Thyroid gland (tissue), 4 donors: ENCODE data around the gene POMT1. TPM values are rescaled to one million over a fixed set of nuclear protein-coding genes. Genes with fewer than 3 reads are reported as not detected.

Experiments
- DNase-seq, 2 donors: peaks; one replicate each; pipeline ENCODE4 v3.0.0-alpha.2; 2019
- H3K27ac ChIP-seq, 3 donors: fragments of 200-600 bp; sonication (generic); 1 replicate in 2 of 3; 2 replicates in 1 of 3; pipeline ENCODE4 v1.5.1; 2016 to 2019; ENCODE audit warnings: mild to moderate bottlenecking in 1 of 3, moderate library complexity in 1 of 3
- H3K27me3 ChIP-seq: fragments of 200-600 bp; sonication (generic); one replicate; pipeline ENCODE4 v1.5.1; 2019
- H3K36me3 ChIP-seq, 2 donors: fragments of 200-600 bp; sonication (generic); one replicate each; pipeline ENCODE4 v1.5.1; 2016 to 2019
- H3K4me1 ChIP-seq, 2 donors: fragments of 200-600 bp; sonication (generic); one replicate each; pipeline ENCODE4 v1.5.1; 2017 to 2019
- H3K4me3 ChIP-seq, 3 donors: fragments of 200-600 bp; sonication (generic); replicated peaks in 1 of 3; 1 replicate in 2 of 3; 2 replicates in 1 of 3; pipeline ENCODE4 v1.5.1; 2016; ENCODE audit warnings: mild to moderate bottlenecking in 1 of 3
- H3K9me3 ChIP-seq: fragments of 200-600 bp; sonication (generic); one replicate; pipeline ENCODE4 v1.5.1; 2017
- POLR2A ChIP-seq, 2 donors: fragments of 450-650 bp; IDR thresholded peaks; one replicate each; pipeline ENCODE4 v1.6.1; 2017; ENCODE audit warnings: antibody characterized with exemption in 2 of 2, mild to moderate bottlenecking in 2 of 2, moderate library complexity in 1 of 2
- WGBS, 2 donors: methylation state at CpG; one replicate each; pipeline ENCODE4 v1.1.5; 2017; 5-methylcytosine and 5-hydroxymethylcytosine counted together
- intact Hi-C: fragments of 100-400 bp; cut with DNase I; formaldehyde crosslinking; loops from one replicate; pipeline ENCODE4 v1.15.1; 2023
- small RNA-seq: library from RNA; depleted of rRNA; stranded (forward); fragments of <200 nt; gene quantifications from one replicate; pipeline ENCODE3, GENCODE V24; 2016
- total RNA-seq, 4 donors: library from RNA; depleted of rRNA; stranded (reverse); fragments of >200 nt; gene quantifications; one replicate each; pipeline ENCODE4 v1.2.3, GENCODE V29; 2016
- TF ChIP-seq, protein P1 (sequence below), 6 experiments: fragments of 200-600 bp in 3 of 6; fragments of 450-650 bp in 3 of 6; sonication (generic) in 3 of 6; IDR thresholded peaks; one replicate each; pipeline ENCODE4 v1.5.1; 2016 to 2019; ENCODE audit warnings: antibody characterized with exemption in 6 of 6, mild to moderate bottlenecking in 2 of 6, inconsistent platforms in 1 of 6, moderate library complexity in 1 of 6

Gene POMT1
- total RNA-seq, 4 donors from 2014 or later, result 21.8 to 51.0 (median 33.9) TPM

DNA sequence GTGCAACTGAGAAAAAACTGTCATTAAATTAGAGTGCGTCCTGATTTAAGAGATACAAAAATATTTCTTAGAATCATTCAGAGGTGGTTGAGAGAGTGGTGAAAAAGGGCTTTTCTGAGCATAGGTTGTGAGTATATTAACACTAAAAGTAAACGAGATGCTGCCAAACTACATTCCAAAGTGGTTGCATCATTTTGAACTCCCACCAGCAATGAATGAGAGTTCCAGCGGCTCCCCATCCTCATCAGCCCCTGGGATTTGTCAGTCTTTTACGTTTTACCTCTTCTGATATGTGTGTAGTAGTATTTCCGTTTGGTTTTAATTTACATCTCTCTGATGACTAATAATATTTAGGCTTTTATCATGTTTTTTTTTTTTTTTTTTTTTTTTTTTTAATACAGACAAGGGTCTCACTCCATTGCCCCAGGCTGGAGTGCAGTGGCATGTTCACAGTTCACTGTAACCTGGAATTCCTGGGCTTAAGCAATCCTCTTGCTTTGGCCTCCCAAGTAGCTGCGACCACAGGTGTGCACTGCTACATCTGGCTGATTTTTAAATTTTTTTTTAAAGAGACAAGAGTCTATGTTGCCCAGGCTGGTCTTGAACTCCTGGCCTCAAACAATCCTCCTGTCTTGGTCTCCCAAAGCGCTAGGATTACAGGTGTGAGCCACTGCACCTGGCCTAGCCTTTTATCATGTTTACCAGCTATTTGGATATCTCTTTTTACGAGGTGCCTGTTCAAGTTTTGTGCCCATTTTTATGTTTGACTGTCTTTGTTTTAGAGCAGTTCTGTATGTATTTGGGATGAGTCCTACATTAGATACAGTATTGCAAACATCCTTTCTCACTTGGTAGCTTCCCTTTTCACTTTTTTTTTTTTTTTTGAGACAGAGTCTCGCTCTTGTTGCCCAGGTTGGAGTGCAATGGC, 59.6 kb downstream of the POMT1 start:
- no peak overlapping the region for H3K27ac ChIP-seq
- no peaks in the 10 kb centered on the region for H3K9me3 ChIP-seq
- intact Hi-C loops, result no loop called here
- no peak for DNase-seq
- no peaks in the 10 kb centered on the region for H3K4me1 ChIP-seq
- TF ChIP-seq, protein P1, sequence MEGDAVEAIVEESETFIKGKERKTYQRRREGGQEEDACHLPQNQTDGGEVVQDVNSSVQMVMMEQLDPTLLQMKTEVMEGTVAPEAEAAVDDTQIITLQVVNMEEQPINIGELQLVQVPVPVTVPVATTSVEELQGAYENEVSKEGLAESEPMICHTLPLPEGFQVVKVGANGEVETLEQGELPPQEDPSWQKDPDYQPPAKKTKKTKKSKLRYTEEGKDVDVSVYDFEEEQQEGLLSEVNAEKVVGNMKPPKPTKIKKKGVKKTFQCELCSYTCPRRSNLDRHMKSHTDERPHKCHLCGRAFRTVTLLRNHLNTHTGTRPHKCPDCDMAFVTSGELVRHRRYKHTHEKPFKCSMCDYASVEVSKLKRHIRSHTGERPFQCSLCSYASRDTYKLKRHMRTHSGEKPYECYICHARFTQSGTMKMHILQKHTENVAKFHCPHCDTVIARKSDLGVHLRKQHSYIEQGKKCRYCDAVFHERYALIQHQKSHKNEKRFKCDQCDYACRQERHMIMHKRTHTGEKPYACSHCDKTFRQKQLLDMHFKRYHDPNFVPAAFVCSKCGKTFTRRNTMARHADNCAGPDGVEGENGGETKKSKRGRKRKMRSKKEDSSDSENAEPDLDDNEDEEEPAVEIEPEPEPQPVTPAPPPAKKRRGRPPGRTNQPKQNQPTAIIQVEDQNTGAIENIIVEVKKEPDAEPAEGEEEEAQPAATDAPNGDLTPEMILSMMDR (IDR thresholded peaks at IDR 0.05), result no peak
- no peak for TF ChIP-seq POLR2A (IDR thresholded peaks at IDR 0.05)
- H3K4me3 ChIP-seq, result no peak overlapping the region
- WGBS, 2 donors, result 54 to 56% methylated on average over 9 of the region's 9 CpGs
- no peaks in the 10 kb centered on the region for H3K36me3 ChIP-seq
- no peaks in the 10 kb centered on the region for H3K27me3 ChIP-seq

DNA sequence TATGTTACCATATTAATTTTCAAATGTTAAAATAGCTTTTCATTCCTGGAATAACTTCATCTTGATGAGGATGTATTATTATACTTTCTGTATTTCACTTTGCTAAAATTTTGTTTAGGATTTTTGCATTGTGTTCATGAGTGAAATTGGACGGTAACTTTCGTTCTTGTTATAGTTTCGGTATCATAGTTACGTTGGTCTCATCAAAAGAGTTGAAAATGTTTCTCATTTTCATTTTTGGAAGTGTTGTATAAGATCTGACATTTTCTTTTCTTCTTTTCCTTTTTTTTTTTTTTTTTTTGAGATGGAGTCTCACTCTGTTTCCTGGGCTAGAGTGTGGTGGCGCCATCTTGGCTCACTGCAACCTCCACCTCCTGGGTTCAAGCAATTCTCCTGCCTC, 62.7 kb downstream of the POMT1 start:
- H3K27me3 ChIP-seq, result no peaks in the 10 kb centered on the region
- H3K9me3 ChIP-seq, result no peaks in the 10 kb centered on the region
- H3K27ac ChIP-seq, result no peak overlapping the region
- WGBS, 2 donors, result 92 to 94% methylated on average over 5 of the region's 5 CpGs
- H3K4me1 ChIP-seq, result no peaks in the 10 kb centered on the region
- no peaks in the 10 kb centered on the region for H3K36me3 ChIP-seq
- intact Hi-C loops, result no loop called here
- TF ChIP-seq, protein P1 (IDR thresholded peaks at IDR 0.05), result no peak
- TF ChIP-seq POLR2A (IDR thresholded peaks at IDR 0.05), result no peak
- DNase-seq, result no peak
- no peak overlapping the region for H3K4me3 ChIP-seq

DNA sequence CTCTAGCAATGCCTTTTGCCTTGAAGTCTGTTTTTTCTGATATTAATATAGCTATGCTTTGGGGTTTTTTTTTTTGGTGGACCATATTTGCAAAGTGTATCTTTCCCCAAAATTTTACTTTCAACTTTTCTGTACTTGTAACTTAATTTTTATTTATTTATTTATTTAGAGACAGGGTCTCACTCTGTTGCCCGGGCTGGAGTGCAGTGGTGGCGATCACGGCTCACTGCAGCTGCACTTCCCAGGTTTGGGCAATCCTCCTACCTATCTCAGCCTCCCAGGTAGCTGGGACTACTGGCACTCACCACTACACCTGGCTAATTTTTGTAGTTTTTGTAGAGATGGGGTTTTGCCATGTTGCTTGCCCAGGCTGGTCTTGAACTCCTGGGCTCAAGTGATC, 63.4 kb downstream of the POMT1 start:
- WGBS, 2 donors, result 95 to 99% methylated on average over 3 of the region's 3 CpGs
- H3K4me1 ChIP-seq, result no peaks in the 10 kb centered on the region
- TF ChIP-seq POLR2A (IDR thresholded peaks at IDR 0.05), result no peak
- TF ChIP-seq, protein P1 (IDR thresholded peaks at IDR 0.05), result no peak
- H3K36me3 ChIP-seq, result no peaks in the 10 kb centered on the region
- no peak overlapping the region for H3K4me3 ChIP-seq
- intact Hi-C loops, result no loop called here
- no peak overlapping the region for H3K27ac ChIP-seq
- H3K9me3 ChIP-seq, result no peaks in the 10 kb centered on the region
- no peaks in the 10 kb centered on the region for H3K27me3 ChIP-seq
- no peak for DNase-seq

- TF ChIP-seq, protein P1 (IDR thresholded peaks at IDR 0.05), result no peak
- no peak for TF ChIP-seq POLR2A (IDR thresholded peaks at IDR 0.05)
- 92 to 93% methylated on average over 6 to 8 of the region's 8 CpGs for WGBS, 2 donors
- Histone ChIP-seq H3K4me3 (no peak overlapping the region), H3K9me3 (no peaks in the 10 kb centered on the region), H3K36me3 (peaks cover 0 to 5% of the 10 kb centered on the region in 2 donors), H3K4me1 (no peaks in the 10 kb centered on the region), H3K27me3 (no peaks in the 10 kb centered on the region), H3K27ac (no peak overlapping the region)
- no peak for DNase-seq
- intact Hi-C loops, result no loop called here
These were observed 65.2 kb downstream of the POMT1 start for GRCh38 chr9:131567910-131568309.

Small RNAs within 50 kb of the gene (small RNA-seq; reads per million reads assigned to genes)
- gene SNORD62A (not detected), gene SNORD62B (1.1 reads per million, percentile 21 among the genes with 10 or more reads in this experiment)

Other genes starting within 250 kb of the POMT1 start
- 1 to 10 TPM; 1.1 to 3.4 (median 1.6) TPM for gene FAM78A, start 226.4 kb upstream of the POMT1 start, total RNA-seq
- gene PLPP7, start 213.2 kb upstream of the POMT1 start, total RNA-seq, result 1 to 10 TPM; 1.1 to 2.9 (median 2.7) TPM
- gene PRRC2B, start 108.8 kb upstream of the POMT1 start, total RNA-seq, result 100 to 1,000 TPM in 3 of 4 donors, 10 to 100 TPM in 1; 81.7 to 159 (median 117) TPM
- 10 to 100 TPM; 39.3 to 57.0 (median 49.3) TPM for gene UCK1, start 28.3 kb downstream of the POMT1 start, total RNA-seq
- not detected for gene PRRT1B, start 42.6 kb downstream of the POMT1 start, total RNA-seq
- gene RAPGEF1, start 237.2 kb downstream of the POMT1 start, total RNA-seq, result 10 to 100 TPM; 39.6 to 52.5 (median 44.9) TPM